ENCODE measurements around the gene WDR7.

The WDR7 gene

GRCh38 chr18:56650944-56651770 is at the start of gene WDR7:
Gene WDR7 (plus strand): TSS chr18:56651359. CDS start chr18:56672516, 21,157 bp downstream.
- H3K27me3 ChIP-seq (ENCODE audit: control insufficient read depth, insufficient read depth, low read length): no peaks in the 10 kb centered on the region
- peak within 1 kb of the TSS; percentile 58 for H3K4me2 ChIP-seq (ENCODE audit: low read length)
- H3K9ac ChIP-seq: peak within 1 kb of the TSS; percentile 13
- no peak for TF ChIP-seq CTCF (IDR thresholded peaks at IDR 0.05)
- H3K9me3 ChIP-seq (ENCODE audit: control insufficient read depth, low read length): no peaks in the 10 kb centered on the region
- H3K4me3 ChIP-seq (ENCODE audit: low read depth, low read length): peak within 1 kb of the TSS; percentile 98
- no peaks in the 10 kb centered on the region for H3K36me3 ChIP-seq (ENCODE audit: control insufficient read depth, insufficient read depth, low read length)
- peak within 1 kb of the TSS; percentile 70 for H3K27ac ChIP-seq
- no peaks in the 10 kb centered on the region for H3K4me1 ChIP-seq
- peaks cover 14% of the 10 kb centered on the region for H3K79me2 ChIP-seq
- peak within 1 kb of the TSS; percentile 79 for H2AFZ ChIP-seq

GRCh38 chr18:56606618-56607017 is 44.5 kb upstream of the WDR7 start:
- Histone ChIP-seq H2AFZ (no peak overlapping the region), H3K36me3 (ENCODE audit: control insufficient read depth, insufficient read depth, low read length) (no peaks in the 10 kb centered on the region), H3K79me2 (no peaks in the 10 kb centered on the region), H3K4me3 (ENCODE audit: low read depth, low read length) (no peak overlapping the region), H3K9me3 (ENCODE audit: control insufficient read depth, low read length) (no peaks in the 10 kb centered on the region), H3K27me3 (ENCODE audit: control insufficient read depth, insufficient read depth, low read length) (no peaks in the 10 kb centered on the region), H3K9ac (no peak overlapping the region), H3K4me1 (no peaks in the 10 kb centered on the region), H3K27ac (no peak overlapping the region), H3K4me2 (ENCODE audit: low read length) (no peak overlapping the region)
- no peak for TF ChIP-seq CTCF (IDR thresholded peaks at IDR 0.05)

GRCh38 chr18:56615738-56616520 is 35.2 kb upstream of the WDR7 start:
- Histone ChIP-seq H3K4me2 (ENCODE audit: low read length) (no peak overlapping the region), H3K9me3 (ENCODE audit: control insufficient read depth, low read length) (no peaks in the 10 kb centered on the region), H3K27me3 (ENCODE audit: control insufficient read depth, insufficient read depth, low read length) (no peaks in the 10 kb centered on the region), H3K9ac (no peak overlapping the region), H3K79me2 (no peaks in the 10 kb centered on the region), H3K27ac (no peak overlapping the region), H3K36me3 (ENCODE audit: control insufficient read depth, insufficient read depth, low read length) (no peaks in the 10 kb centered on the region), H3K4me3 (ENCODE audit: low read depth, low read length) (no peak overlapping the region), H2AFZ (no peak overlapping the region), H3K4me1 (no peaks in the 10 kb centered on the region)
- no peak for TF ChIP-seq CTCF (IDR thresholded peaks at IDR 0.05)

- Histone ChIP-seq H3K4me3 (ENCODE audit: low read depth, low read length) (no peak overlapping the region), H3K4me1 (no peaks in the 10 kb centered on the region), H2AFZ (no peak overlapping the region), H3K27ac (no peak overlapping the region), H3K9ac (no peak overlapping the region), H3K4me2 (ENCODE audit: low read length) (no peak overlapping the region), H3K9me3 (ENCODE audit: control insufficient read depth, low read length) (no peaks in the 10 kb centered on the region), H3K79me2 (peaks cover 44% of the 10 kb centered on the region), H3K27me3 (ENCODE audit: control insufficient read depth, insufficient read depth, low read length) (no peaks in the 10 kb centered on the region), H3K36me3 (ENCODE audit: control insufficient read depth, insufficient read depth, low read length) (no peaks in the 10 kb centered on the region)
- TF ChIP-seq CTCF (IDR thresholded peaks at IDR 0.05): no peak
These were observed 23.2 kb upstream of the WDR7 start for GRCh38 chr18:56627991-56628390.

Measured in parathyroid adenoma (tissue), 2 donors.